Camera-type eye (tissue), 1 donor: ENCODE measurements around the gene DAB2IP. TPM values are rescaled to one million over a fixed set of nuclear protein-coding genes. Genes with fewer than 3 reads are reported as not detected.

ENCODE experiments used
- total RNA-seq: library from RNA; depleted of rRNA; stranded (reverse); fragments of >200 nt; gene quantifications from one replicate; pipeline ENCODE4 v1.2.3, GENCODE V29; 2014

DAB2IP gene
- 38.5 TPM for total RNA-seq

DNA sequence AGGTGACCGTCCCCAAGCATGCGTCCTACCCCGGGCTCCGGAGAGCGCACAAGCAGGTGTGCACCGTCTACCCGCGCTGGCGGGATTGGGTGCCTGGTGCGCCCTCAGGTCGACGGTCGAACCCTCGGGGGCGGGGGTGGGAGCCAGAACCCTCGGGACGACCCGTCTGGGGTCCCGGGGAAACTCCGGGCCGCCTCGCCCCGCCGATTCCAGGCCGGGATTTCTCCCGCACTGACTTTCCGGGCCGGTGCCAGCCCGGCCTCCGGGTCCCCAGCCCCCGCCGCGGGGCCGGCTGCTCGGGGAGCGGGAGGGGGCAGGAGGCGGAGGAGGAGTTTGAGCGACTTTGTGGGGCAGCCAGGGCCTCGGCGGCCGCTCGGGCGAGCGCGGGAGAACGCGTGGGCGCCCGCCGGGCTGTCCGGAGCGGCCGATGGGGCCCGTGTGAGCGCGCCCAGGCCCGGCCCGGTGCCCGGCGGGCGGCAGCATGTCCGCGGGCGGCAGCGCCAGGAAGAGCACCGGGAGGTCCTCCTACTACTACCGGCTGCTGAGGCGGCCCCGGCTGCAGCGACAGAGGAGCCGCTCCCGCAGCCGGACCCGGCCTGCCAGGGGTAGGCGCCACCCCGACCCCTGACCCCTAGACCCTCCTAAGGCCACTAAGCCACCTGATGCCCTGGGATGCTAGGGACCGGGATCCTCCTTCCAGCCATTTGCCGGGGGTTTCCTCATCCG, at the start of gene DAB2IP:
Gene DAB2IP, plus strand, starts transcription at position 340 of the 726 bp plus-strand sequence. Its CDS starts 142 bp downstream, at position 482.

Other genes starting within 250 kb of the DAB2IP start
- gene GGTA1, start 151.8 kb upstream of the DAB2IP start, total RNA-seq: 3.5 TPM